Loucy (cell line): ENCODE measurements around the gene DCAF15.

Source experiments
- H2AFZ ChIP-seq: fragments of 200-600 bp; sonication (generic); 2 replicates; pipeline ENCODE4 v1.6.0; 2016; ENCODE audit warnings: antibody characterized with exemption, mild to moderate bottlenecking, low read length, moderate library complexity
- H3F3A ChIP-seq: fragments of 200-600 bp; 2 replicates; pipeline ENCODE4 v1.6.0; 2016; ENCODE audit warnings: antibody characterized with exemption, low read depth, mild to moderate bottlenecking
- H3K27me3 ChIP-seq: fragments of 200-600 bp; sonication (generic); 2 replicates; pipeline ENCODE4 v1.6.1; 2014; ENCODE audit warnings: low read length, mild to moderate bottlenecking; ENCODE audit not compliant: insufficient read depth, poor library complexity, severe bottlenecking
- H3K36me3 ChIP-seq: fragments of 200-600 bp; sonication (generic); 2 replicates; pipeline ENCODE4 v1.6.1; 2016; ENCODE audit warnings: low read length; ENCODE audit not compliant: insufficient read depth
- H3K4me1 ChIP-seq: fragments of 200-600 bp; sonication (generic); 2 replicates; pipeline ENCODE4 v1.5.1; 2014; ENCODE audit warnings: low read length, mild to moderate bottlenecking; ENCODE audit not compliant: insufficient read depth, poor library complexity, severe bottlenecking
- H3K4me2 ChIP-seq: fragments of 200-600 bp; sonication (generic); 2 replicates; pipeline ENCODE4 v1.6.0; 2014; ENCODE audit warnings: antibody characterized with exemption, low read length, low read depth, mild to moderate bottlenecking; ENCODE audit not compliant: poor library complexity, severe bottlenecking
- H3K4me3 ChIP-seq: fragments of 200-600 bp; sonication (generic); 2 replicates; pipeline ENCODE4 v1.5.1; 2014; ENCODE audit warnings: low read length, mild to moderate bottlenecking, mixed read lengths; ENCODE audit not compliant: poor library complexity, severe bottlenecking
- H3K79me2 ChIP-seq: fragments of 200-600 bp; sonication (generic); 2 replicates; pipeline ENCODE4 v1.6.1; 2014; ENCODE audit warnings: low read length; ENCODE audit not compliant: insufficient read depth
- H3K9ac ChIP-seq: fragments of 200-600 bp; sonication (generic); 2 replicates; pipeline ENCODE4 v1.6.0; 2014; ENCODE audit warnings: mild to moderate bottlenecking, low read depth, low read length, moderate library complexity; ENCODE audit not compliant: poor library complexity, severe bottlenecking
- H3K9me2 ChIP-seq: fragments of 200-600 bp; sonication (generic); replicated peaks from 2 replicates; pipeline ENCODE4 v1.6.1; 2016; ENCODE audit warnings: low read depth, low read length, mixed read lengths
- H3K9me3 ChIP-seq: fragments of 200-600 bp; sonication (generic); 2 replicates; pipeline ENCODE4 v1.6.1; 2014; ENCODE audit warnings: mild to moderate bottlenecking, antibody characterized with exemption, low read length, low read depth; ENCODE audit not compliant: insufficient read depth
- H4K20me1 ChIP-seq: fragments of 200-600 bp; sonication (generic); 2 replicates; pipeline ENCODE4 v1.6.0; 2014; ENCODE audit warnings: antibody characterized with exemption, low read length, mild to moderate bottlenecking; ENCODE audit not compliant: insufficient read depth, poor library complexity, severe bottlenecking
- CTCF ChIP-seq: fragments of 200-600 bp; sonication (generic); conservative IDR thresholded peaks from 2 replicates; pipeline ENCODE4 v1.5.1; 2014; ENCODE audit warnings: mild to moderate bottlenecking, antibody characterized with exemption, low read length
- EZH2phosphoT487 ChIP-seq: fragments of 200-600 bp; IDR thresholded peaks from 2 replicates; pipeline ENCODE4 v1.6.1; 2018; ENCODE audit warnings: antibody characterized with exemption, mild to moderate bottlenecking, moderate library complexity, borderline replicate concordance

The DCAF15 gene

GRCh38 chr19:13929340-13929739, 23.0 kb upstream of the DCAF15 start:
- H3K9me2 ChIP-seq: no peaks in the 10 kb centered on the region
- no peak overlapping the region for H2AFZ ChIP-seq
- H3F3A ChIP-seq: no peaks in the 10 kb centered on the region
- no peak overlapping the region for H3K9ac ChIP-seq
- no peak for TF ChIP-seq EZH2phosphoT487
- TF ChIP-seq CTCF: no peak
- no peaks in the 10 kb centered on the region for H4K20me1 ChIP-seq
- no peak overlapping the region for H3K4me3 ChIP-seq
- H3K9me3 ChIP-seq: no peaks in the 10 kb centered on the region
- no peaks in the 10 kb centered on the region for H3K27me3 ChIP-seq
- peaks cover 9% of the 10 kb centered on the region; the same call in 1 of the 2 replicates for H3K36me3 ChIP-seq
- no peaks in the 10 kb centered on the region for H3K79me2 ChIP-seq
- no peaks in the 10 kb centered on the region for H3K4me1 ChIP-seq
- no peak overlapping the region for H3K4me2 ChIP-seq

- no peaks in the 10 kb centered on the region for H3K9me3 ChIP-seq
- no peaks in the 10 kb centered on the region for H3K79me2 ChIP-seq
- peaks cover 9% of the 10 kb centered on the region; the same call in 1 of the 2 replicates for H3K36me3 ChIP-seq
- no peaks in the 10 kb centered on the region for H3K4me1 ChIP-seq
- H4K20me1 ChIP-seq: no peaks in the 10 kb centered on the region
- H3K9ac ChIP-seq: no peak overlapping the region
- H3K4me2 ChIP-seq: no peak overlapping the region
- no peaks in the 10 kb centered on the region for H3F3A ChIP-seq
- H2AFZ ChIP-seq: no peak overlapping the region
- TF ChIP-seq EZH2phosphoT487 (no peak), CTCF (no peak)
- H3K9me2 ChIP-seq: no peaks in the 10 kb centered on the region
- H3K27me3 ChIP-seq: no peaks in the 10 kb centered on the region
- no peak overlapping the region for H3K4me3 ChIP-seq
Measured at GRCh38 chr19:13929956-13930355, 22.4 kb upstream of the DCAF15 start.

- no peaks in the 10 kb centered on the region for H3F3A ChIP-seq
- H3K4me3 ChIP-seq: no peak overlapping the region
- H4K20me1 ChIP-seq: no peaks in the 10 kb centered on the region
- H3K9ac ChIP-seq: no peak overlapping the region
- no peak overlapping the region for H2AFZ ChIP-seq
- peaks cover 9% of the 10 kb centered on the region; the same call in 1 of the 2 replicates for H3K36me3 ChIP-seq
- no peaks in the 10 kb centered on the region for H3K27me3 ChIP-seq
- no peak overlapping the region for H3K4me2 ChIP-seq
- no peaks in the 10 kb centered on the region for H3K79me2 ChIP-seq
- no peaks in the 10 kb centered on the region for H3K4me1 ChIP-seq
- no peak for TF ChIP-seq CTCF
- TF ChIP-seq EZH2phosphoT487: no peak
- H3K9me2 ChIP-seq: no peaks in the 10 kb centered on the region
- H3K9me3 ChIP-seq: no peaks in the 10 kb centered on the region
Measured at GRCh38 chr19:13930402-13930801, 21.9 kb upstream of the DCAF15 start.
